Measurements from ENCODE around the gene FAR1.
"Not testable (repeated sequence)": the region's sequence is repeated elsewhere in the genome, so short reads cannot be mapped to it uniquely, and the experiment has no call there.

FAR1 gene

GRCh38 chr11:13705710-13706109 lies 37.2 kb downstream of the FAR1 start:
- DNase-seq (ENCODE audit: low read depth in 2 of 2) = no peak

- no peak for DNase-seq (ENCODE audit: low read depth in 2 of 2)
Observed at GRCh38 chr11:13713982-13714381, 45.5 kb downstream of the FAR1 start.

- DNase-seq (ENCODE audit: low read depth in 2 of 2) = no peak
Observed at GRCh38 chr11:13717331-13717730, 48.9 kb downstream of the FAR1 start.

GRCh38 chr11:13718394-13718793 lies 49.9 kb downstream of the FAR1 start:
- DNase-seq (ENCODE audit: low read depth in 2 of 2) = no peak

GRCh38 chr11:13720940-13721339 lies 52.5 kb downstream of the FAR1 start:
- no peak for DNase-seq (ENCODE audit: low read depth in 2 of 2)

GRCh38 chr11:13721760-13722159 lies 53.3 kb downstream of the FAR1 start:
- DNase-seq (ENCODE audit: low read depth in 2 of 2) = no peak

GRCh38 chr11:13726456-13726855 lies 58.0 kb downstream of the FAR1 start:
- no peak for DNase-seq (ENCODE audit: low read depth in 2 of 2)

GRCh38 chr11:13728076-13728475 lies 59.6 kb downstream of the FAR1 start:
- no peak for DNase-seq (ENCODE audit: low read depth in 2 of 2)

GRCh38 chr11:13734530-13734929 lies 66.1 kb downstream of the FAR1 start:
- no peak for DNase-seq (ENCODE audit: low read depth in 2 of 2)

GRCh38 chr11:13745165-13745564 lies 76.7 kb downstream of the FAR1 start:
- DNase-seq (ENCODE audit: low read depth in 2 of 2) = no peak

- DNase-seq (ENCODE audit: low read depth in 2 of 2) = not testable (repeated sequence)
Observed at GRCh38 chr11:13753316-13753715, 84.8 kb downstream of the FAR1 start.

- DNase-seq (ENCODE audit: low read depth in 2 of 2) = no peak
Observed at GRCh38 chr11:13759050-13759449, 90.6 kb downstream of the FAR1 start.

- DNase-seq (ENCODE audit: low read depth in 2 of 2) = no peak
Observed at GRCh38 chr11:13760115-13760514, 91.6 kb downstream of the FAR1 start.

- no peak for DNase-seq (ENCODE audit: low read depth in 2 of 2)
Observed at GRCh38 chr11:13761250-13761649, 92.8 kb downstream of the FAR1 start.

- no peak for DNase-seq (ENCODE audit: low read depth in 2 of 2)
Observed at GRCh38 chr11:13761716-13762115, 93.2 kb downstream of the FAR1 start.

GRCh38 chr11:13762718-13763117 lies 94.2 kb downstream of the FAR1 start:
- no peak for DNase-seq (ENCODE audit: low read depth in 2 of 2)

GRCh38 chr11:13763341-13763740 lies 94.9 kb downstream of the FAR1 start:
- no peak for DNase-seq (ENCODE audit: low read depth in 2 of 2)

- DNase-seq (ENCODE audit: low read depth in 2 of 2) = no peak
Observed at GRCh38 chr11:13765886-13766285, 97.4 kb downstream of the FAR1 start.

- no peak for DNase-seq (ENCODE audit: low read depth in 2 of 2)
Observed at GRCh38 chr11:13767471-13767870, 99.0 kb downstream of the FAR1 start.

- DNase-seq (ENCODE audit: low read depth in 2 of 2) = no peak
Observed at GRCh38 chr11:13769188-13769587, 100.7 kb downstream of the FAR1 start.

- no peak for DNase-seq (ENCODE audit: low read depth in 2 of 2)
Observed at GRCh38 chr11:13771151-13771550, 102.7 kb downstream of the FAR1 start.

- DNase-seq (ENCODE audit: low read depth in 2 of 2) = no peak
Observed at GRCh38 chr11:13772223-13773046, 104.0 kb downstream of the FAR1 start.

- no peak for DNase-seq (ENCODE audit: low read depth in 2 of 2)
Observed at GRCh38 chr11:13775471-13775870, 107.0 kb downstream of the FAR1 start.
